ENCODE measurements around the gene FAM53A. TPM values are rescaled to one million over a fixed set of nuclear protein-coding genes. Genes with fewer than 3 reads are reported as not detected.

Gene FAM53A
- total RNA-seq, 5 donors from 2014 or later (not counting 1 experiment from before 2014, with no cell fraction given) = 1.4 to 3.0 (median 1.9) TPM

DNA sequence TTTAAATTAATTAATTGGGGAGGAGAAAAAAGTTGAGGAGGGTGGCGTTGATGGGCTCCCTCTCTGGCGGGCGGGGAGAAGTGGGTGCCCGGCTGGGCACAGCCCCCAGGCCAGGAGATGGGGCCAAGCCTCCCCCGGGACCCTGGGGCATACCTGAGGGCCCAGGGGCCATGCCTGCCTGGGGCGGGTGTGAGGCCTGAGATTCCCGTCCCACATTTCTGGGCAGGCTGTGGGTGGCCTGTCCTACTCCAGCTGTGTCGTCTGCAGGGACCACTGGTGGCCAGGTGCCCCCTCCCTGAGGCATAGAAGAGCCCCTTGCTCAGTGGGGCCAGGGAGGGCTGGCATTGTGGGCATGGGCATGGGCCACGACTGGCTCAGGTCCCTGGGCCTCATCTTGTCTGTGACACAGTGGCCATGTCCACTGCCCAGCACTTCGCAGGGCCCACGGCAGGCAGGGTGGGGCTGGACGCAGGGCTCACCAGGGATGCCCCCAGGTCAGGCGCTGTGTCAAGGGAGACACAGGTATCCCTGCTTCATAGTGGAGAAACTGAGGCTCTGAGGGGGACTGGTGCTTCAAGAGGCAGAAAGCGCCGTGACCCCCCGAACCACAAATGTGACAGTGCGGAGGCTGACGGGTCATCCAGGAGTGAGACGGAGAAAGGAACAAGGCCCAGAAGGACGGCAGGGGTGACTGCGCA is 60.1 kb downstream of the FAM53A start:
- Histone ChIP-seq H3K9me3 (no peaks in the 10 kb centered on the region), H3K4me3 (ENCODE audit: control insufficient read depth in 1 of 2, extremely low read depth in 1 of 2, low read length in 1 of 2) (no peak overlapping the region), H3K4me1 (ENCODE audit: control insufficient read depth in 1 of 2, extremely low read depth in 1 of 2, insufficient read depth in 2 of 2, low read length in 2 of 2) (peaks cover 0 to 8% of the 10 kb centered on the region in 2 experiments), H3K27ac (ENCODE audit: low read length) (no peak overlapping the region), H3K27me3 (replicated peaks in 1 of 2; ENCODE audit: control insufficient read depth in 2 of 2, extremely low read depth in 1 of 2, insufficient read depth in 2 of 2, low read length in 1 of 2) (peaks cover 0 to 2% of the 10 kb centered on the region in 2 experiments), H3K36me3 (ENCODE audit: control insufficient read depth in 2 of 2, extremely low read depth in 1 of 2, insufficient read depth in 1 of 2, low read length in 1 of 2) (no peaks in the 10 kb centered on the region)
- Mint-ChIP-seq H3K9me3 (no peaks in the 10 kb centered on the region), H3K4me1 (peaks cover 0 to 9% (median 8%) of the 10 kb centered on the region in 3 donors), H3K4me3 (no peak overlapping the region), H3K27me3 (no peaks in the 10 kb centered on the region), H3K27ac (no peak overlapping the region), H3K36me3 (no peaks in the 10 kb centered on the region)
- 96% methylated on average over 18 of the region's 21 CpGs for WGBS (ENCODE audit: insufficient coverage)
- DNase-seq (no peak), ATAC-seq (replicated peaks in 1 of 4) (no peak)
- ChIA-PET POLR2A (no interaction called here), CTCF (no interaction called here)

DNA sequence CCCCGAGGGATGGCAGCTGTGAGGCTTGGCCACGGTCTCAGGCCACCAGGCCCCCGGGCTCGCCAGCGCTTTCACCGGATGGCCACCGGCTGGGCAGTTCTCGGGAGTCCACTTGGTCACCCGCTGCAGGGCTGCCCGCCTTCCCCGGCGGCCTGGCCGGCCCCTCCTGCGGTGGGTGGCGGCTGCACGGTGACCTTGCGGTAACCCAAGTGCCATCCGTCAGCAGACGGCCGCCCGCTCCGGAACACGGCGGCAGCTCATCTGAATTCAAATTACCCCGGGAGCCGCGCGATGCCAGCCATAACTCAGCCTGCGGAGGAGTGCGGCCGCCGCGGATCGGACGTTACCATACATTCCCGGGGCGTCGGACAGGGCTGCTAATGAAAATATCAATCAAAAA is 60.7 kb downstream of the FAM53A start:
- ATAC-seq (replicated peaks in 1 of 4) (no peak), DNase-seq (no peak)
- Histone ChIP-seq H3K9me3 (no peaks in the 10 kb centered on the region), H3K4me3 (ENCODE audit: control insufficient read depth in 1 of 2, extremely low read depth in 1 of 2, low read length in 1 of 2) (no peak overlapping the region), H3K4me1 (ENCODE audit: control insufficient read depth in 1 of 2, extremely low read depth in 1 of 2, insufficient read depth in 2 of 2, low read length in 2 of 2) (peaks cover 0 to 5% of the 10 kb centered on the region in 2 experiments), H3K36me3 (ENCODE audit: control insufficient read depth in 2 of 2, extremely low read depth in 1 of 2, insufficient read depth in 1 of 2, low read length in 1 of 2) (no peaks in the 10 kb centered on the region), H3K27me3 (replicated peaks in 1 of 2; ENCODE audit: control insufficient read depth in 2 of 2, extremely low read depth in 1 of 2, insufficient read depth in 2 of 2, low read length in 1 of 2) (no peaks in the 10 kb centered on the region), H3K27ac (ENCODE audit: low read length) (no peak overlapping the region)
- H3K4me1 Mint-ChIP-seq = peaks cover 0 to 9% (median 8%) of the 10 kb centered on the region in 3 donors
- no peak overlapping the region for H3K4me3 Mint-ChIP-seq
- WGBS (ENCODE audit: insufficient coverage) = 93% methylated on average over 30 of the region's 38 CpGs
- no peaks in the 10 kb centered on the region for H3K36me3 Mint-ChIP-seq
- H3K27me3 Mint-ChIP-seq = no peaks in the 10 kb centered on the region
- no peaks in the 10 kb centered on the region for H3K9me3 Mint-ChIP-seq
- ChIA-PET POLR2A (no interaction called here), CTCF (no interaction called here)
- H3K27ac Mint-ChIP-seq = no peak overlapping the region

DNA sequence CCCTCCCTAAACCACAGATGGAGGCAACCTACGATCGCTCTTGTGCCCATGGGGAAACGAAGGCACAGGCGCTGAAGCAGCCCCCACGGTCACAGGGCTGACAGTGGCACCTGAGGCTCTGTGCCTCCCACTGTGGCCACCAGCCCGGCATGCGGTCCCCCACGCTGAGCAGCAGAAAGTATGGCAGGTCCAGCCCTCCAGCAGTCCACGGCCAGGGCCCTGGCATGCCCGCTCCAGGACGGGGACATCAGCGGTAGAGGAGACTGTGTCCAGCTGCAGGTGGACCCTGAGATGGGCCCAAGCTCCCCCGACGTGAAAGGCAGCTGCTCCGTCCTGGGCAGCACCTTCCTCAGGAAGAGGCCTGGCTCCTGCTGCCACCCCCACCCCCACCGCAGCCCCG is 61.2 kb downstream of the FAM53A start:
- no peaks in the 10 kb centered on the region for H3K36me3 Mint-ChIP-seq
- ChIA-PET POLR2A (no interaction called here), CTCF (no interaction called here)
- Histone ChIP-seq H3K27ac (ENCODE audit: low read length) (no peak overlapping the region), H3K36me3 (ENCODE audit: control insufficient read depth in 2 of 2, extremely low read depth in 1 of 2, insufficient read depth in 1 of 2, low read length in 1 of 2) (no peaks in the 10 kb centered on the region), H3K4me3 (ENCODE audit: control insufficient read depth in 1 of 2, extremely low read depth in 1 of 2, low read length in 1 of 2) (no peak overlapping the region), H3K27me3 (replicated peaks in 1 of 2; ENCODE audit: control insufficient read depth in 2 of 2, extremely low read depth in 1 of 2, insufficient read depth in 2 of 2, low read length in 1 of 2) (no peaks in the 10 kb centered on the region), H3K9me3 (no peaks in the 10 kb centered on the region), H3K4me1 (ENCODE audit: control insufficient read depth in 1 of 2, extremely low read depth in 1 of 2, insufficient read depth in 2 of 2, low read length in 2 of 2) (peaks cover 0 to 5% of the 10 kb centered on the region in 2 experiments)
- no peak overlapping the region for H3K27ac Mint-ChIP-seq
- 86% methylated on average over 17 of the region's 17 CpGs for WGBS (ENCODE audit: insufficient coverage)
- ATAC-seq (replicated peaks in 1 of 4) (no peak), DNase-seq (no peak)
- H3K4me1 Mint-ChIP-seq = peaks cover 0 to 9% (median 9%) of the 10 kb centered on the region in 3 donors
- H3K27me3 Mint-ChIP-seq = no peaks in the 10 kb centered on the region
- no peak overlapping the region for H3K4me3 Mint-ChIP-seq
- H3K9me3 Mint-ChIP-seq = no peaks in the 10 kb centered on the region

DNA sequence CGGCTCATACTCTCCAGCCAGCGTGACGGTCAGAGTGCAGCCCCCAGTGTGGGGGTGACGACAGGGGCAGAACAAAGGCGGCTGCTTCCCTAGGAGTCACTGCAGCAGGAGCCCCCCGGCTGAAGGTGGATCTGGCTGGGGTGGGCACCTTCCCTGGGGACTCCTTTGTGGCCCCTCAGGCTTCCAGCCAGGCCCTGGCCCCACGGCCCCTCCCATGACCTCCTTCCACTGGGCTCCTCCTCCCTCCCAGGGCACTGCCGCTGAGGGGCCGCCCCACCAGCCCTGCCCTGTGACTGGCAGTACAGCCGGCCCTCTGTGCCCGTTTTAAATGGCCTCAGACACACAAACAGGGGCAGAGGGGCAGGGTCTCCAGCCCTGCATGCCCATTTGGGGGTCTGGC is 61.9 kb downstream of the FAM53A start:
- 79% methylated on average over 11 of the region's 11 CpGs for WGBS (ENCODE audit: insufficient coverage)
- no peak overlapping the region for H3K27ac ChIP-seq (ENCODE audit: low read length)
- no peak overlapping the region for H3K4me3 ChIP-seq (ENCODE audit: control insufficient read depth in 1 of 2, extremely low read depth in 1 of 2, low read length in 1 of 2)
- H3K4me3 Mint-ChIP-seq = no peak overlapping the region
- no peaks in the 10 kb centered on the region for H3K9me3 ChIP-seq
- CTCF ChIA-PET = no interaction called here
- DNase-seq (no peak), ATAC-seq (replicated peaks in 1 of 4) (no peak)
- peaks cover 0 to 5% of the 10 kb centered on the region in 2 experiments for H3K4me1 ChIP-seq (ENCODE audit: control insufficient read depth in 1 of 2, extremely low read depth in 1 of 2, insufficient read depth in 2 of 2, low read length in 2 of 2)
- no peaks in the 10 kb centered on the region for H3K36me3 Mint-ChIP-seq
- H3K27me3 Mint-ChIP-seq = no peaks in the 10 kb centered on the region
- no peaks in the 10 kb centered on the region for H3K36me3 ChIP-seq (ENCODE audit: control insufficient read depth in 2 of 2, extremely low read depth in 1 of 2, insufficient read depth in 1 of 2, low read length in 1 of 2)
- H3K9me3 Mint-ChIP-seq = peaks cover 0 to 7% (median 5%) of the 10 kb centered on the region in 3 donors
- H3K4me1 Mint-ChIP-seq = peaks cover 0 to 17% (median 15%) of the 10 kb centered on the region in 3 donors
- POLR2A ChIA-PET = no interaction called here
- no peaks in the 10 kb centered on the region for H3K27me3 ChIP-seq (replicated peaks in 1 of 2; ENCODE audit: control insufficient read depth in 2 of 2, extremely low read depth in 1 of 2, insufficient read depth in 2 of 2, low read length in 1 of 2)
- no peak overlapping the region for H3K27ac Mint-ChIP-seq

DNA sequence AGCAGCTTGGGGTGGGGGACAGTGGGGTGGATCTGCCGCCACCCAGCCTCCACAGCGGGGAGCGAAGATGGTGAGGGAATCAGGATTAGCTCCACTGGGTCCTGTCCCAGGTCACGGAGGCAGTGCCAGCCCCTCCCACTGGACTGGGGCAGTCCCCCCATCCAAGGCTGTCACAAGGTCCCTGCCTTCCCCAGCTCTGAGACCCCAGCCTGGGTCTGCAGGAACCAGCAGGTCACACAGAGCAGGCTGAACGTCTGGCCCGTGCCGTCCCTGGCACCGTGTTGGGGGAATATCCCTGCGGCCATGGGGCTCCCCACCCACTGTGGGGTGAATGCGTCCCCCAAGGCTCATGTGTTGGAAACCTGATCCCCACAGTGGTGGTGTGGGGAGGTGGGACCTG is 62.6 kb downstream of the FAM53A start:
- Histone ChIP-seq H3K4me1 (ENCODE audit: control insufficient read depth in 1 of 2, extremely low read depth in 1 of 2, insufficient read depth in 2 of 2, low read length in 2 of 2) (peaks cover 0 to 11% of the 10 kb centered on the region in 2 experiments), H3K36me3 (ENCODE audit: control insufficient read depth in 2 of 2, extremely low read depth in 1 of 2, insufficient read depth in 1 of 2, low read length in 1 of 2) (no peaks in the 10 kb centered on the region), H3K27ac (ENCODE audit: low read length) (no peak overlapping the region), H3K27me3 (replicated peaks in 1 of 2; ENCODE audit: control insufficient read depth in 2 of 2, extremely low read depth in 1 of 2, insufficient read depth in 2 of 2, low read length in 1 of 2) (no peaks in the 10 kb centered on the region), H3K4me3 (ENCODE audit: control insufficient read depth in 1 of 2, extremely low read depth in 1 of 2, low read length in 1 of 2) (no peak overlapping the region), H3K9me3 (no peaks in the 10 kb centered on the region)
- no peaks in the 10 kb centered on the region for H3K27me3 Mint-ChIP-seq
- WGBS (ENCODE audit: insufficient coverage) = 76% methylated on average over 3 of the region's 10 CpGs
- ChIA-PET POLR2A (interaction anchor here in 1 of 2 donors (0.6 kb wide), 1 partner anchor 1884 kb away, joined by 6 read pairs; no protein-coding TSS in a partner anchor), CTCF (no interaction called here)
- DNase-seq = no peak
- peaks cover 0 to 8% (median 5%) of the 10 kb centered on the region in 3 donors for H3K9me3 Mint-ChIP-seq
- H3K4me3 Mint-ChIP-seq = no peak overlapping the region
- peaks cover 0 to 21% (median 18%) of the 10 kb centered on the region in 3 donors for H3K4me1 Mint-ChIP-seq
- no peak for ATAC-seq (replicated peaks in 1 of 4)
- no peak overlapping the region for H3K27ac Mint-ChIP-seq
- H3K36me3 Mint-ChIP-seq = no peaks in the 10 kb centered on the region

DNA sequence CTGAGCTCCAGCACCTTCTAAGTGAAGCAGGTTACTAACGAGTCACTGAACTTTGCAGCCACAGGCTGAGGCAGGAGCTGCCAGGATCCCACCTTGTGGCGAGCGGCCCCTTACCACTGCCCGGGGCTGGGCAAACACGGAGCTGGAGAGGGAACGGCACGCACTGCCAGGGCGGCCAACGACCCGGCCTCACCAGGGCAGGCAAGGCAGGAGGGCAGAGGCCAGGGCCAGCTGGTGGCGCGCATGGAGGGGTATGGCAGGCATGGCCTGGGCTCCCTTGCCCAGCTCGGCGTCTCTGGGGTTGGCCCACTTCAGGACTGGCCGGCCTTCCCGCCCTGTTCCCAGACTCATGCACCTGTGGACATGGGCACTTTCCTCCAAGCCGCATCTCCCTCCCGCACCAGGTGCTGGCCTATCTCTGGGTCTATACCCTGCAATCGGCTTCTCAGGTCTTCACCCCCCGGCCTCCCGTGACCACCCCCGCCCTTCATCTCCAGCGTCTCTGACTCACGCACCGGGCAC is 64.9 kb downstream of the FAM53A start:
- DNase-seq = no peak
- peaks cover 19 to 41% (median 38%) of the 10 kb centered on the region in 3 donors for H3K4me1 Mint-ChIP-seq
- ChIA-PET POLR2A (no interaction called here), CTCF (interaction anchor here in 1 of 2 donors (0.6 kb wide), 1 partner anchor 13 kb away, joined by 3 read pairs; no protein-coding TSS in a partner anchor)
- WGBS (ENCODE audit: insufficient coverage) = 90% methylated on average over 25 of the region's 25 CpGs
- H3K36me3 Mint-ChIP-seq = no peaks in the 10 kb centered on the region
- Histone ChIP-seq H3K36me3 (ENCODE audit: control insufficient read depth in 2 of 2, extremely low read depth in 1 of 2, insufficient read depth in 1 of 2, low read length in 1 of 2) (no peaks in the 10 kb centered on the region), H3K4me1 (ENCODE audit: control insufficient read depth in 1 of 2, extremely low read depth in 1 of 2, insufficient read depth in 2 of 2, low read length in 2 of 2) (peaks cover 0 to 30% of the 10 kb centered on the region in 2 experiments), H3K27ac (ENCODE audit: low read length) (no peak overlapping the region), H3K27me3 (replicated peaks in 1 of 2; ENCODE audit: control insufficient read depth in 2 of 2, extremely low read depth in 1 of 2, insufficient read depth in 2 of 2, low read length in 1 of 2) (no peaks in the 10 kb centered on the region), H3K9me3 (no peaks in the 10 kb centered on the region), H3K4me3 (ENCODE audit: control insufficient read depth in 1 of 2, extremely low read depth in 1 of 2, low read length in 1 of 2) (no peak overlapping the region)
- no peak for ATAC-seq (replicated peaks in 1 of 4)
- no peak overlapping the region for H3K4me3 Mint-ChIP-seq
- H3K27me3 Mint-ChIP-seq = no peaks in the 10 kb centered on the region
- peaks cover 7 to 15% (median 12%) of the 10 kb centered on the region in 3 donors for H3K9me3 Mint-ChIP-seq
- no peak overlapping the region for H3K27ac Mint-ChIP-seq
